ENCODE data around the gene ZNF804A.

Gene ZNF804A

DNA sequence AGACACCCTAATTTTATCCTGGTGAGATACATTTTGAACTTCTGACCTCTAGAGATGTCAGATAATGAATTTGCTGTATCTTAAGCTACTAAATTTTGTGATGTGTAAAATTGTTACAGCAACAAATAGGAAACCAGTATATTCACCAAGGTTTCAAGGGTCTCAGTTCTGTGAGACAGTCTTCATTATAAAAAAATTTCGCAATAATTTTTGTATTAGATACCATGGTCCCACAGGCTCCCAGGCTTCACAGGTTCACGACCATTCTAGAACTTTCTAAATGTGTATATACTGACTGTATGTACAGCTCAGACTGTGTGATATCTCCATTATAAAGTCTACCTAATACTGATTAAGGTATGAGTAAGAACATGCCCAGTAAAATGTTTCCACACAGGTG, 181.4 kb downstream of the ZNF804A start:
- TF ChIP-seq, protein P1, sequence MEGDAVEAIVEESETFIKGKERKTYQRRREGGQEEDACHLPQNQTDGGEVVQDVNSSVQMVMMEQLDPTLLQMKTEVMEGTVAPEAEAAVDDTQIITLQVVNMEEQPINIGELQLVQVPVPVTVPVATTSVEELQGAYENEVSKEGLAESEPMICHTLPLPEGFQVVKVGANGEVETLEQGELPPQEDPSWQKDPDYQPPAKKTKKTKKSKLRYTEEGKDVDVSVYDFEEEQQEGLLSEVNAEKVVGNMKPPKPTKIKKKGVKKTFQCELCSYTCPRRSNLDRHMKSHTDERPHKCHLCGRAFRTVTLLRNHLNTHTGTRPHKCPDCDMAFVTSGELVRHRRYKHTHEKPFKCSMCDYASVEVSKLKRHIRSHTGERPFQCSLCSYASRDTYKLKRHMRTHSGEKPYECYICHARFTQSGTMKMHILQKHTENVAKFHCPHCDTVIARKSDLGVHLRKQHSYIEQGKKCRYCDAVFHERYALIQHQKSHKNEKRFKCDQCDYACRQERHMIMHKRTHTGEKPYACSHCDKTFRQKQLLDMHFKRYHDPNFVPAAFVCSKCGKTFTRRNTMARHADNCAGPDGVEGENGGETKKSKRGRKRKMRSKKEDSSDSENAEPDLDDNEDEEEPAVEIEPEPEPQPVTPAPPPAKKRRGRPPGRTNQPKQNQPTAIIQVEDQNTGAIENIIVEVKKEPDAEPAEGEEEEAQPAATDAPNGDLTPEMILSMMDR (conservative IDR thresholded peaks at IDR 0.05), result no peak
- no peak overlapping the region for H3K27ac ChIP-seq

DNA sequence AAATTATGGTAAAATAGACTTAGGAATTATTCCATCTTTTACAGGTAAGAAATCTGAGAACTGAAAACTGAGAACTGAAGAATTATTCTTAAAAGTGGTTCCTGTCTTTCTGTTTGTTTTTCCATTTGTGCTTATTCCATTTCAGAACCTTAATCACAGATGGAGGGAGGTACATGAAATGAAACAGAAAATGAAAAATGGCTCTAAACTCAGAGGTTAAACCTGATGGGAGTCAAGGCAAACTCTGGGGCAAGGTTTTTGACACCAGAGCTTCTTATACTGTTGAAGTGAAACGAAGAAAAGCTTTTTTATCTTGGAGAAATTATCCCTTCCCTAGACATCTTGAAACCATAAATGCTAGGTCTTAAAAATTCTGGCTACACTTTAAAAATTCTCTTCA, 182.1 kb downstream of the ZNF804A start:
- TF ChIP-seq, protein P1 (conservative IDR thresholded peaks at IDR 0.05), result no peak
- no peak overlapping the region for H3K27ac ChIP-seq

DNA sequence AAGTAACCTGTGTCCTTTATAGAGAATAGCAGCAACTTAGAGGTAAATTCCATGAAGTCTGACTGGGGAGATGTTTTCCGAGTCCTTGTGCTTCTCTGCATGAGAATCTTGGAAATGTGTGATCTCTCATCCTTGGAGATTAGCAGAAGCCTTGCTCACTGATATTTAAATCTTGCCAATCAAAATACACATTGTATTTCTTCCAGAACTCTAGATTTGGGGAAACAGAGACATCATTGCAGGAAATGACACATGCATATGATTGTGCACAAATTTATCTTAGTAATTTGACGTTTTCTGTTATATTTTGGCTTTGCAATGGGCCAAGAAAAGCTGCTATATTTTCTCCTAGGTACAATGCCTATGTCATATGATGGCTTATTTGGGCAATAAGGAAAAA, 182.6 kb downstream of the ZNF804A start:
- no peak overlapping the region for H3K27ac ChIP-seq
- TF ChIP-seq, protein P1 (conservative IDR thresholded peaks at IDR 0.05), result no peak

DNA sequence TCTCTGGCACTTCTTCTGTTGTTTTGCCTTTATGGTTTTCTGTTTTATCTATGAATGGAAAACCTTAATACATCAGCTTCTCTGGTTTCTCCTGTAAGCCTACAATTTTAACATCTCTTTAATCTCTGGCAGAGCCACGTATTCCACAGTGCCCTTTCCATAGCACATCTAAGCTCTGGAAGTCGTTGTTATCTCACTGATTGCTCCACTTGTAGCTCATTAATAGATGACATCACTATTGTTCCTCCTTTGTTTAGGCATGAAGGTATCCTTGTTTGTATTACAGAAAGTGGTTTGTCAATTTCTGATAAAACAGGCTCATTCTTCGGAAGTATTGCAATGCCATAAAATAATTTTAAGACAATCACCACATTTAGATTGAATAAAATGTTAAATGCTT, 185.2 kb downstream of the ZNF804A start:
- no peak overlapping the region for H3K27ac ChIP-seq
- TF ChIP-seq, protein P1 (conservative IDR thresholded peaks at IDR 0.05), result no peak

DNA sequence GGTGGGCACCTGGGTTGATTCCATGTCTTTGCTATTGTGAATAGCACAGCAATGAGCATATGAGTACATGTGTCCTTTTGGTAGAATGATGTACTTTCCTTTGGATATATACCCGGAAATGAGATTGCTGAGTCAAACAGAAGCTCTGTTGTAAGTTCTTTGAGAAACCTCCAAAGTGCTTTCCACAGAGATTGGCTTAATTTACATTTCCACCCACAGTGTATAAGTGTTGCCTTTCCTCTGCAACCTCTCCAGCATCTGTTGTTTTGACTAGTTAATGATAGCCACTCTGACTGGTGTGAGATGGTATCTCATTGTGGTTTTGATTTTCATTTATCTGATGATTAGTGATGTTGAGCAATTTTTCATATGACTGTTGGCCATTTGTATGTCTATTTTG, 194.8 kb downstream of the ZNF804A start:
- TF ChIP-seq, protein P1 (conservative IDR thresholded peaks at IDR 0.05), result no peak
- no peak overlapping the region for H3K27ac ChIP-seq

DNA sequence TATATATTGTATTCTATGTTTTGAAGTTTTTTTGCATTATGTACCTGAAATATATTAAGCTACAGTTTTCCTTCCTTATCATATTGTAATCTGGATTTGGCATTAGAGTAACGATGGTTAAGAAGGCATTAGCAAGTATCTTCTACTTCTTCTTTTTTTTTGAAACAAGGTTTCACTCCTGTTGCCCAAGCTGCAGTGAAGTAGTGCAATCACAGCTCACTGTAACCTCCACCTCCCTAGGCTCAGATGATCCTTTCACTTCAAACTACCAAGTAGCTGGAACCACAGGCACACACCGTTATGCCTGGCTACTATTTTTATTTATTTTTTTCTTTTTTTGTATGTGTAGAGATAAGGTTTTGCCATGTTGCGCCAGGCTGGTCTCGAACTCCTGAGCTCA, 201.1 kb downstream of the ZNF804A start:
- TF ChIP-seq, protein P1 (conservative IDR thresholded peaks at IDR 0.05), result no peak

DNA sequence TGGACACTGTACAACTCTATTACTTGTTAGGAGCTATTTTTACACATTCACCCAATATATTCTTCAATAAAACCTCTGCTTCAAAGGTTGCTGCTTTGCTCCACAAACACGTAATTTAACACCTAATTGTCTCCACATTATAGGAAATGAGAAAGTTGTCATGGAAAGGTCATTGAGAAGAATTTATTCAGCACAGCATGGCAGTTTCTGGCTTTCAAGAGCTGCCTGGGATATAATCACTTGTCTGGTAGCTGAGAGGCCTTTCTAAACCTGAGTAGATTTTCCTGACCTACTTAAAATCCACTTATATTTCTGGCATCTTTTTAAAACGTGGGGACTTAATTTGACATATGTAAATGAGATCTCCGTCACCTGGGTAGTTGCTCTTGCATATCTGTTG, 216.1 kb downstream of the ZNF804A start:
- TF ChIP-seq, protein P1 (conservative IDR thresholded peaks at IDR 0.05), result no peak
- no peak overlapping the region for H3K27ac ChIP-seq

More for the DNA sequence above, 201.1 kb downstream of the ZNF804A start:
- H3K27ac ChIP-seq, result no peak overlapping the region

DNA sequence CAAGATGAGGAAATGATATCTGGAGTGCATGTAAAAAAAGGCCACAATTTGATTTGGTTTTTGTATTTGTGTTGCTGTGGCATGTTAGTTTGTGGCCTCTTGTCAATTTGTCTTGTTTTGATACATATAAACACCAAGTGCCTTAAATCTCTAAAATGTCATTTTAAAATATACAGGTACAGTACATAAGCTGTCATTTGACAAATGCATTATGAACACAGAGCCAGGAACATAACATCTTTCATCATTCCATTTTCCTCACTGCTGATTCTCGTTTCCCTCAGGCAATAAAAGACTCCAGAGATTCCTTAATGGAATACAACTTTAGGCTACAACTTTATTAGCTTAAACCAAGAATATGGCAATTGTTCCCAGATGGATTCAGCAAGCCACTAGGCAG, 217.5 kb downstream of the ZNF804A start:
- H3K27ac ChIP-seq, result no peak overlapping the region
- TF ChIP-seq, protein P1 (conservative IDR thresholded peaks at IDR 0.05), result no peak
